ENCODE measurements around the gene MEGF6. TPM values are rescaled to one million over a fixed set of nuclear protein-coding genes. Genes with fewer than 3 reads are reported as not detected.

Gene MEGF6
- total and polyA plus RNA-seq, 5 experiments from 2014 or later, result 2.2 to 198 (median 3.5) TPM

DNA sequence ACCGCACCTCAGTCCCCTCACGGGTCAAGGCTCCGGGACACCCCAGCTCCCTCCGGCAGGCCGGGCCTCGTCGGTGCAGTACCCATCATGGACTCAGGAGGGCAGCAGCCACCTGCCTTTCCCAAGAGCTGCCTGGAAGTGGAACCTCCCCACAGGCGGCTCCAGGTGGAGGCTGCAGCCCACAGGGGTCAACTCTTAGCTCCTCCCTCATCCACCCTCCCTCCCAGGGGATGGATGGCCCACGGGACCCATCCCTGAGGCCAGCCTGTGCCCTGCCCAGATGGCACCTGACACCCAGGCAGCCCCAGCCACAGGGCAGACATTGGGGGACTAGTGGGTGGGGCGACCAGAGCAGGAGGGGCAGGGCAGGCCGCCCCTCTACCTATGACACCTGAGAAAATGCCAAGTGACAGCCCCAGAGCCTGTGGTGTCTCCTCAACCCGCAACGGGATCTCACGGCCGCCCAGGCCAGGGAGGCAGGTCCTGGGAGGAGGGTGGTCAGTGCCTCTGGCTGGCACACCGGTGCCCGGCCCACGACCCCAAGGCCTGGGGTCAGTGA, 158.0 kb downstream of the MEGF6 start:
- peaks cover 5 to 19% (median 6%) of the 10 kb centered on the region in 5 donors for H3K27me3 Mint-ChIP-seq
- peak overlapping the region; percentile 54 to 87 (median 70) for H3K4me3 Mint-ChIP-seq
- ATAC-seq (peak; percentile 75 to 80), DNase-seq (peak; percentile 52 to 83 (median 70))
- peaks cover 0 to 2% (median 0%) of the 10 kb centered on the region in 9 donors for H3K9me3 Mint-ChIP-seq
- peak overlapping the region in 2 of 10 donors; percentile 24 to 48 for H3K27ac Mint-ChIP-seq
- peaks cover 0 to under 1% (median 0%) of the 10 kb centered on the region in 3 donors for H3K36me3 Mint-ChIP-seq
- peaks cover 1 to 12% (median 6%) of the 10 kb centered on the region in 4 donors for H3K4me1 Mint-ChIP-seq
- POLR2A ChIA-PET, result interaction anchor here (1.1 kb wide), 1 partner anchor 166 kb away, joined by 8 read pairs; no protein-coding TSS in a partner anchor

GRCh38 chr1:3452866-3453175, 158.5 kb downstream of the MEGF6 start:
- POLR2A ChIA-PET, result interaction anchor here (1.1 kb wide), 1 partner anchor 166 kb away, joined by 8 read pairs; no protein-coding TSS in a partner anchor
- no peak for ATAC-seq
- Mint-ChIP-seq H3K4me1 (peaks cover 0 to 12% (median 6%) of the 10 kb centered on the region in 4 donors), H3K27me3 (peaks cover 5 to 19% (median 8%) of the 10 kb centered on the region in 5 donors), H3K36me3 (peaks cover 0 to 5% (median 0%) of the 10 kb centered on the region in 3 donors), H3K4me3 (peak overlapping the region in 3 of 10 donors; percentile 3 to 87 (median 40)), H3K27ac (peak overlapping the region in 1 of 10 donors; percentile 62), H3K9me3 (peaks cover 0 to 7% (median 0%) of the 10 kb centered on the region in 9 donors)
- DNase-seq, result no peak

DNA sequence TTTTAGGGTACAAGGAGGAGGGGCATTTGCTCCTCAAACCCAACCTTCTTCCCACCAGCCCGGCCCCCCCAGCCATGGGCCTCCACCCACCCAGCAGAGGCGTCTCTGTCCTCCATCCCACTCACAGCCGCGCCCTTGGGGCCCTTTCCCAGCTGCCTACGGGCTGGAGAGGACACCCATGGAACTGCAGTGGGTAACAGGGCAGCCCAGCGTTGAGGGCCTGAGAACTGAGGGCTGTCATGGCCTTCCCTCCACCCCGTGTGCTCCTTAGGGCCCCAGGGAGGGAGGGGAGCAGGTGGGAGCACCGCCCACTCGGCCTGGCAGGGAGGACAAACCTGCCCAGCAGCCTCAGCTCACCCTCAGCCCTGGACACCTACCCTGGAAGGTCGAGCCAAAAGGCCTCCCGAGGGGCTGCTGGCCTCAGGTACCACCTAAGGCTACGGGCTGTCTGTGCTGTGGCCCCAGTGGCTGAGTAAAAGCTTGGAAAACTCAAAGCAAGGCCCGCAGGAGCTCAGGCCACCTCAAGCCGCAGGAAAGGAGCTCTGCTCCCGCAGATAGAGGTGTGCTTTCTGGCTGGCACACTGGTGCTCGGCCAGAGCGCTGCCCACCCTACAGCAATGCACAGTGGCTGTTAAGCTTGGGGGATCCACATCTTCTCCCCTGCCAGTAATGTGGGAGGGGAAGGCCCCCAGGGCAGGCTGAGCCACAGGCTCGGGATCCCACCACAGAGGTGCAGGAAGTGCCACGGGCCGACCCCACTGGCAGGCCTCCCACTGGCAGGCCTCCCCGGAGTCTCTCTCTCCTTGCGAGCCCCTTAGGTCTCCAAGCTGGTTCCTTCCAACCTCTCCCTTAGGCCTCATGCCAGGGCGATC, 159.1 kb downstream of the MEGF6 start:
- H3K4me1 Mint-ChIP-seq, result peaks cover 0 to 12% (median 6%) of the 10 kb centered on the region in 4 donors
- ATAC-seq, result no peak
- DNase-seq, result no peak
- peaks cover 5 to 19% (median 8%) of the 10 kb centered on the region in 5 donors for H3K27me3 Mint-ChIP-seq
- peaks cover 0 to 10% (median 0%) of the 10 kb centered on the region in 9 donors for H3K9me3 Mint-ChIP-seq
- no peak overlapping the region for H3K27ac Mint-ChIP-seq
- peak overlapping the region in 2 of 10 donors; percentile 3 to 40 for H3K4me3 Mint-ChIP-seq
- peaks cover 0 to 8% (median 0%) of the 10 kb centered on the region in 3 donors for H3K36me3 Mint-ChIP-seq
- POLR2A ChIA-PET, result interaction anchor here (1.1 kb wide), 1 partner anchor 167 kb away, joined by 8 read pairs; no protein-coding TSS in a partner anchor

DNA sequence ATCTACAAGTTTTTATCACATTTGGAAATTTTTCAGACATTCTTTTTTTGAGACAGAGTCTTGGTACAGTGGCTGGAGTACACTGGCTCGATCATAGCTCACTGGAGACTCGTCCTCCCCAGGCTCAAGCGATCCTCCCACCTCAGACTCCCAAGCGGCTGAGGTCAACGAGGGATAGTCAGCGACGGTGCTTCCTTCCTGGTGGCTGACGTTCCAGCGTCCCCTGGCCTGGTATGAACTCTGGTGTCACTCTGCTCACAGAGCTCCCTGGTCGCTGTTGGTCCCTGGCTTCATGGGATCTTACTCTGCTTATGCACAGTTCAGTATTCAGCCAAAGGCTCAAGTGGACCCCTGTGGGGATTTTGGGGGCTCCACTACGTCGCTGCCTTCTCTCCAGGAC, 160.3 kb downstream of the MEGF6 start:
- peaks cover 0 to 8% (median 0%) of the 10 kb centered on the region in 3 donors for H3K36me3 Mint-ChIP-seq
- H3K4me3 Mint-ChIP-seq, result no peak overlapping the region
- ATAC-seq (no peak), DNase-seq (no peak)
- no peak overlapping the region for H3K27ac Mint-ChIP-seq
- H3K9me3 Mint-ChIP-seq, result peaks cover 0 to 21% (median 3%) of the 10 kb centered on the region in 9 donors
- H3K4me1 Mint-ChIP-seq, result peaks cover 0 to 12% (median 6%) of the 10 kb centered on the region in 4 donors
- POLR2A ChIA-PET, result no interaction called here
- peaks cover 5 to 19% (median 8%) of the 10 kb centered on the region in 5 donors for H3K27me3 Mint-ChIP-seq

DNA sequence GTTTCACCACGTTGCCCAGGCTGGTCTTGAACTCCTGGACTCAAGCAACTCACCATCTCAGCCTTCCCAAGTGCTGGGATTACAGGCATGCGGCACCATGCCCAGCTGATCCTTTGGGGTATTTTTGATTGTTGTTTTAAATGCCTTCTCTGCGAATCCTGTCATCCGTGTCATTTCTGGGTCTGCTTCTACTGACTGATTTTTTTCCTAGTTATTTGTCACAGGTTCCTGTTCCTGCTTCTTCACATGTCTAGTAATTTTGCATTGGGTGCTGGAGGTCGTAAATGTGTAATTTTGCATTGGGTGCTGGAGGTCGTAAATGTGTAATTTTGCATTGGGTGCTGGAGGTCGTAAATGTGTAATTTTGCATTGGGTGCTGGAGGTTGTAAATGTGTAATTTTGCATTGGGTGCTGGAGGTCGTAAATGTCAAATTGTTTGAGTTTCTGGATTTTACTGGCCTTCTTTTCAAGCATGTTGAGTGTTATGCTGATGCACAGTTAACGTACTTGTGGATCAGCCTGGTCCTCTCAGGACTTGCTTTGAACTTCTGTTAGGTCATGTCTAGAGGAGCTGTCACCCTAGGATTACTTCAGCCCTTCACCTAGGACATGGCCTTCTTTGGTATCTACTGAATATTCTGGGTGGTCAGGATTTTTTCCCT, 161.0 kb downstream of the MEGF6 start:
- Mint-ChIP-seq H3K36me3 (peaks cover 0 to 8% (median 0%) of the 10 kb centered on the region in 3 donors), H3K27me3 (peaks cover 5 to 19% (median 8%) of the 10 kb centered on the region in 5 donors), H3K4me1 (peaks cover 0 to 10% (median 5%) of the 10 kb centered on the region in 4 donors), H3K4me3 (no peak overlapping the region), H3K27ac (no peak overlapping the region), H3K9me3 (peaks cover 0 to 27% (median 4%) of the 10 kb centered on the region in 9 donors)
- POLR2A ChIA-PET, result no interaction called here
- ATAC-seq, result no peak
- no peak for DNase-seq

- Mint-ChIP-seq H3K27me3 (peaks cover 4 to 37% (median 13%) of the 10 kb centered on the region in 5 donors), H3K9me3 (peaks cover 0 to 32% (median 4%) of the 10 kb centered on the region in 9 donors), H3K36me3 (peaks cover 0 to 8% (median 0%) of the 10 kb centered on the region in 3 donors), H3K4me1 (no peaks in the 10 kb centered on the region), H3K4me3 (no peak overlapping the region), H3K27ac (no peak overlapping the region)
- ATAC-seq (no peak), DNase-seq (peak in 1 of 10 donors; percentile 4)
- POLR2A ChIA-PET, result no interaction called here
Measured at GRCh38 chr1:3444736-3445135, 166.6 kb downstream of the MEGF6 start.

DNA sequence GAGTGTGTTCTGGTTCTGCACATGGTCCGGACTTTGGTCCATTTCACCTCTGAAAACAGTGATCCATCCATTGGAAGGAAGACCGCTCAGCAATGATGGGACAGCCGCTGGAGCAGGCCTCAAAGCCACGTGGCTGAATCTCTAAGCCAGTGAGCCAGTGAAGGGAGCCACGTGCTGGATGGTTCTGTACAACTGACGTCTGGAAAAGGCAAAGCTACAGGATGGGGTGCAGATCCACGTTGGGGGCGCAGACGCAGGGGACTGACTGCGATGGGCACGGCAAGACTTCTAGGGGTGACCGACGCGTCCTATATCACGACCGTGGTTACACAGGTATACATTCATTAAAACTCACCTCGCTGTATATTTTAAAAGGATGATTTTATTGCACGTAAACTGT, 167.0 kb downstream of the MEGF6 start:
- POLR2A ChIA-PET, result no interaction called here
- DNase-seq (no peak), ATAC-seq (no peak)
- no peaks in the 10 kb centered on the region for H3K4me1 Mint-ChIP-seq
- H3K36me3 Mint-ChIP-seq, result peaks cover 0 to 8% (median 0%) of the 10 kb centered on the region in 3 donors
- no peak overlapping the region for H3K4me3 Mint-ChIP-seq
- H3K9me3 Mint-ChIP-seq, result peaks cover 0 to 32% (median 4%) of the 10 kb centered on the region in 9 donors
- peaks cover 2 to 37% (median 13%) of the 10 kb centered on the region in 5 donors for H3K27me3 Mint-ChIP-seq
- H3K27ac Mint-ChIP-seq, result no peak overlapping the region

DNA sequence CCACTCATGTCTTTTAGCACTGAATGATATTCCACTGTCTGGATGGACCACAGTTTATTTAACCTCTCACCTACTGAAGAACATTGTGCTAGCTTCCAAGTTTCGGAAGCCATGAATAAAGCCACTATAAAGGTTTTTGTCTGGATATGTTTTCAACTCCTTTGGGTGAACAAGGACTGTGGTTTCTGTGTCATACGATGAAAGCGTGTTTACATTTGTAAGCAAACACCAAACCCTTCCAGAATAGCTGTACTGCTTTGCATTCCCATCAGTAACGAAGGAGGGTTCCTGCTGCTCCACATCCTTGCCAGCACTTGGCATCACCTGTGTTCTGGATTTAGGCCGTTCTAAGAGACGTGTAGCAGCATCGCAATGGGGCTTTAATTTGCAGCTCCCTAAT, 167.5 kb downstream of the MEGF6 start:
- DNase-seq, result no peak
- ATAC-seq, result no peak
- H3K4me1 Mint-ChIP-seq, result no peaks in the 10 kb centered on the region
- H3K36me3 Mint-ChIP-seq, result peaks cover 0 to 8% (median 0%) of the 10 kb centered on the region in 3 donors
- POLR2A ChIA-PET, result no interaction called here
- peaks cover 2 to 37% (median 13%) of the 10 kb centered on the region in 5 donors for H3K27me3 Mint-ChIP-seq
- no peak overlapping the region for H3K4me3 Mint-ChIP-seq
- H3K27ac Mint-ChIP-seq, result no peak overlapping the region
- peaks cover 0 to 32% (median 4%) of the 10 kb centered on the region in 9 donors for H3K9me3 Mint-ChIP-seq

- POLR2A ChIA-PET, result no interaction called here
- H3K9me3 Mint-ChIP-seq, result peaks cover 0 to 29% (median 3%) of the 10 kb centered on the region in 9 donors
- peaks cover 0 to 4% (median 0%) of the 10 kb centered on the region in 3 donors for H3K36me3 Mint-ChIP-seq
- DNase-seq (no peak), ATAC-seq (no peak)
- H3K4me1 Mint-ChIP-seq, result no peaks in the 10 kb centered on the region
- H3K27me3 Mint-ChIP-seq, result peaks cover 2 to 37% (median 13%) of the 10 kb centered on the region in 5 donors
- H3K4me3 Mint-ChIP-seq, result no peak overlapping the region
- peak overlapping the region in 1 of 10 donors; percentile 77 for H3K27ac Mint-ChIP-seq
Measured at GRCh38 chr1:3442901-3443300, 168.4 kb downstream of the MEGF6 start.

DNA sequence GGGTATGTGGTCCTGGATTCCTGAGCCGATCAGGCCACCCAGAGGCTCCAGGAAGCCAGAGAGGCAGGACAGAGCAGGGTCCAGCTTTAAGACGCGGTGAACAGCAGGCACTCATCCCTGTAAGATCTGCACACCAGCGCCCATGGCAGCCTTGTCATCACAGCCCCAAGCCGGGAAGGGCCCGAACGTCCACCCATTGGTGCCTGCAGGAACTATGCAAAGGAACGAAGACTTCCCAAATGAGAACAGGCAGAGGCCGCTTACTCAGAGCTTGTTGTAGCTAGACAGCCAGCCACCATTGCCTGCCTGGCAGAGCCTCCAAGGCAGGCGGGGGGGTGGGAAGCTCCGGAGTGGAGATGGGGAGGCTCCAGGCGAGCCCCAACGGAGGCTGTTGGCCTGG, 169.0 kb downstream of the MEGF6 start:
- Mint-ChIP-seq H3K36me3 (no peaks in the 10 kb centered on the region), H3K4me1 (no peaks in the 10 kb centered on the region)
- POLR2A ChIA-PET, result no interaction called here

GRCh38 chr1:3441880-3442279, 169.4 kb downstream of the MEGF6 start:
- Mint-ChIP-seq H3K27me3 (peaks cover 2 to 37% (median 13%) of the 10 kb centered on the region in 5 donors), H3K9me3 (peaks cover 0 to 19% (median 0%) of the 10 kb centered on the region in 9 donors), H3K4me3 (no peak overlapping the region), H3K4me1 (no peaks in the 10 kb centered on the region), H3K27ac (no peak overlapping the region), H3K36me3 (no peaks in the 10 kb centered on the region)
- DNase-seq (no peak), ATAC-seq (no peak)
- POLR2A ChIA-PET, result no interaction called here

More for the DNA sequence above, 169.0 kb downstream of the MEGF6 start:
- Mint-ChIP-seq H3K27ac (peak overlapping the region in 1 of 10 donors; percentile 44), H3K4me3 (no peak overlapping the region), H3K9me3 (peaks cover 0 to 23% (median 0%) of the 10 kb centered on the region in 9 donors), H3K27me3 (peaks cover 2 to 37% (median 13%) of the 10 kb centered on the region in 5 donors)
- DNase-seq, result no peak
- no peak for ATAC-seq

- POLR2A ChIA-PET, result no interaction called here
- DNase-seq (no peak), ATAC-seq (no peak)
- H3K9me3 Mint-ChIP-seq, result peaks cover 0 to 15% (median 0%) of the 10 kb centered on the region in 9 donors
- H3K4me1 Mint-ChIP-seq, result no peaks in the 10 kb centered on the region
- H3K4me3 Mint-ChIP-seq, result no peak overlapping the region
- no peaks in the 10 kb centered on the region for H3K36me3 Mint-ChIP-seq
- H3K27me3 Mint-ChIP-seq, result peaks cover 2 to 37% (median 13%) of the 10 kb centered on the region in 5 donors
- no peak overlapping the region for H3K27ac Mint-ChIP-seq
Measured at GRCh38 chr1:3441410-3441847, 169.9 kb downstream of the MEGF6 start.

Data from naive thymus-derived CD8-positive, alpha-beta T cell (primary cell).